ENCODE measurements around the gene LACTBL1.
"Not testable (repeated sequence)": the region's sequence is repeated elsewhere in the genome, so short reads cannot be mapped to it uniquely, and the experiment has no call there.

LACTBL1 gene

DNA sequence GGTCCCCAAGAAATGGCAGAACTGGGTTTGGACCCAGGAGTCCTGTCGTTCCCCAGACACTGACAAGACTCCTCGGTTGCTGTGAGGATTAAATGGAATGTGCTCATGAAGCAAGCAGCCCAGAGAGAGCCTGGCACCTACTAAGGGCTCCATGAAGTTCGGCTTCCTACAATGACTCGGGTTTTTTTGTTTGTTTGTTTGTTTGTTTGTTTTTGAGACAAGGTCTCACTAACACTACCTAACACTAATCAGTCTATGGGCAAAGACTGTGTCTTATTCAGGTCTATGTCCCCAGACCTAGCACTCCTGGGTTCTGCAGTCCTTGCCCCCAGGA is 3.4 kb upstream of the LACTBL1 start:
- no peak for DNase-seq

DNA sequence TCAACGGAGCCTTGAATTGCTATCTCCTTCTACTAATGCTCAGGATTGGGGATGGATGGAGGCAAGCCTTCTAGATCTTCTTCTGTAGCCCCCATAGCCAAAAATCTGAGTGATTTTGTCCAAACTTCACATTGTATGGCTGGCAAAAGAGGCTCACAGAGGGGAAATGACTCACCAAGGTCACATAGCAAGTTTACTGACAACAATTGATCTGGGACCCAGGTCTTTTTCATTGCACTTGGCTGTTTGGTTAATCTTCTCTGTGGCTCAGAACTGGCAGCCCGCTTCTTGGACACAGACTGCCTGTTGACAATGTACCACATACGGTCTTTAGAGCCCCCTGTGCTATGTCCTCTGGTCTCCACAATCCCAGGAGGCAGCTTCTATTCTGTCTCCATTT is 3.0 kb upstream of the LACTBL1 start:
- no peak for DNase-seq

DNA sequence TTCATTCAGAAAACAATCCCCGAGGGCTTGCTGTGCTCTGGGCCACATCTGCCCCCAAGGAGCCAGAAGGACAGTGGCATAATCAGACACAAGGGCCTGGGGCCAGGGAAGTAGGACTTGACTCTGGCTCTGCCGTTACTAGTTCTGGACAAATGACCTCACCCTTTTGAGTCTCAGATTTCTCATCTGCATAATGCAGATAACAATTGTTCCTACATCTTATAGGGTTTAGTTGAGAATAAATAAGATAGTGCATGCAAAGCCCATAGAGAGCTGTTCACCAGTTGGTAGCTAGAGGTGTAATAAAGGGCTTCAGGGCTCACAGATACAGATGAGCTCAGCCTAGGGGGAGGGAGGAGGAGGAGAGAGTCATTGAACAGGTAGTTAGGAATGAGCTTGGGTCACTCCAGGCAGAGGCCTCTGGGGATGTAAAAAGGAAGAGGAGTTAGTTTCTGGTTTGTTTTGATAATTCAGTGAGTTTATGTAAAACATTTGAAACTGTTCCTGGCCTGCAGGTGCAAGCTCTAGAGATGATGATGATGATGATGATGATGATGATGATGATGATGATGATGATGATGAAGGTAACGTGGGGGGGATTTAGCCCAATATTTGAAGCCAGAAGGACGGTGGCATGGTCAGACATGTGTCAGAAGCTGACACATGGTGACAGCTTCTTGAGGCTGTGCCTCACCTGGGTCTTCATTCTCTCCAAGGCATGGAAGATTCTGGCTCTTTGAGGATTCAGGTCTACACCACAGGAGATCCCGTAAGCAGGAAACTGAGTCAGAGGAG is 858 bp downstream of the LACTBL1 start:
- DNase-seq, result no peak

DNA sequence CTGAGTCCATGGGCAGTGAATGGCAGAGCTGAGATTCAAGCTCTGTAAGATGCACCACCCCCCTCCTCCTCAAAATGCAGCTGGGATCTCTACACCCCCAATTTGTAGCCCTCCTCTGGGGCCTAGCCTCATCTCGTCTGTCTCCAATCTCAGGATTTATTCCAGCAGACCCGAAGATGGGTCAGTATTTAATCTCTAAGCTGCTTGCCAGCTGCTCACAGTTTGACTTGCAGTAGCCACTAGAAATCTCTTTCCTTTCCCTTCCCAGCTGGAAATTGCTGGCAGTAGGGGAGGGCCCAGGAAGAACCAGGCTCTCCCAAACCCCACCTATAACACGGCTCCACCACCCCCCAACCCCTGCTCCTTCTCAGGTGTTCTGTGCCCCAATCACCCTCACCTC is 1.5 kb downstream of the LACTBL1 start:
- no peak for DNase-seq

DNA sequence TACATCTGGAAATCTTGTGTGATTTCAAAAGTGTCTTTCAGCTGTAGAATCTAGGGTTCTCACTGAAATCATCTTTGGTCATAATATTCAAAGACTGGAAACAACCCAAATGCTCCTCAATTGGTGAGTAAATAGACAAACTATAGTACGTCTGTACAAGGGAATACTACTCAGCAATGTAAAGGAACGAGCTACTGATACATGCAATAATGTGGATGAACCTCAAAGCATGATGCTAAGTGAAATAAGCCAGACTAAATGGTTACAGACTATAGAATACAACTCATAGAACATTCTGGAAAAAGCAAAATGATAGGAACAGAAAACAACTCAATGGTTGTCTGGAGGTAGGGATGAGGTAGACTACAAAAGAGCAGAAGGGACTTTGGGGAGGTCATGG is 2.6 kb downstream of the LACTBL1 start:
- no peak for DNase-seq

DNA sequence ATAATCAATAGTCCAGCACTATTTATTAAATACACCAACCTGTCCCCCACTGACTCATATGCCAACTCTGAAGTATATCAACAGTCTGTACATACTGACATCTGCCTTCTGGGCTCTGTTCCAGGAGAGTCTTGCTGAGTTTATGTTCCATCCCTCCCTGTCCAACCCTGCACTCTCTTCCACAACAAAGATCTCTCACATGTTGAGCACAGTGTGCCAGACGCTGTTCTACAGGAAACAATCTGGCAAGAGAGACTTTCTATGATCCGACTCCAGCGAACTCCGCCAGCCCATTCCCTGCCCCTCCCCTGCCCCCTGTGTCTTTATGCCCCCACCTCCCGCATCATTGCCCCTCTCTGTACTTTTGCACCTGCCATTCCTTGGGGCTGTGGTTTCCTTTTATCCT is 3.4 kb downstream of the LACTBL1 start:
- no peak for DNase-seq

DNA sequence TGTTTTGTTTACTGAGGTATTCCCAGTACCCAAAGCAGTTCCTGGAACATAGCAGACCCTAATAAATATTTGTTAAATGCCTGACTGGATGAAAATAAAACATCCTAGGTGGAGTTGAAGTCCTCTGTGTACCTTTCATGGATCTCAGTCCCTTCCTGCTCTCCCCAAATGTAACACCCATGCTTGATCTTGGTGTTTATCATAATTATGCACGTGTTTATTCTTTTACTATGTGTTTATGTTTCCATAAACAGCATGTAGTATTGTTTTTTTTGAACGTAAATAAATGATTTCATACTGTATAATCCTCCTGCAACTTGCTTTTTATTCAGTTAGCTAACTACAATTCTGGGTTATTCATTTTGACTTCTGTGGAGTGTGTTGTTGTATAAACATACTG is 4.8 kb downstream of the LACTBL1 start:
- no peak for DNase-seq

DNA sequence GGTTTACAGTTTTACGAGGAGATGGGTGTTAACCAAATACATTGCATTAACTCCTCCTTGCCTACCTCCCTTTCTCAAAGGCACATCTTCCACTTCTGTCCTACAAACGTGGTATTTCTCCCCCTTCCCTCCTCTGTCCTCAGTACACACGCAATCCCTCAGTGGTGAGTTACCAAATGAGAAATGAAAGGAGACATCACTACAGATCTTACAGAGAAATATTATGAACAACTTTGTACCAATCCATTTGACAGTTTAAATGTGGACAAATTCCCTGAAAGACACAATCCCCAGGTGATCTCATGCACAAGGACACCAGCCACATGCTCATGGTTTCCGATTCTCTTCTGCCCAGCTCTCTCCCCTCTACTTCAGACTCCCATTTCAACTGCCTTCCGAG is 6.4 kb downstream of the LACTBL1 start:
- no peak for DNase-seq

DNA sequence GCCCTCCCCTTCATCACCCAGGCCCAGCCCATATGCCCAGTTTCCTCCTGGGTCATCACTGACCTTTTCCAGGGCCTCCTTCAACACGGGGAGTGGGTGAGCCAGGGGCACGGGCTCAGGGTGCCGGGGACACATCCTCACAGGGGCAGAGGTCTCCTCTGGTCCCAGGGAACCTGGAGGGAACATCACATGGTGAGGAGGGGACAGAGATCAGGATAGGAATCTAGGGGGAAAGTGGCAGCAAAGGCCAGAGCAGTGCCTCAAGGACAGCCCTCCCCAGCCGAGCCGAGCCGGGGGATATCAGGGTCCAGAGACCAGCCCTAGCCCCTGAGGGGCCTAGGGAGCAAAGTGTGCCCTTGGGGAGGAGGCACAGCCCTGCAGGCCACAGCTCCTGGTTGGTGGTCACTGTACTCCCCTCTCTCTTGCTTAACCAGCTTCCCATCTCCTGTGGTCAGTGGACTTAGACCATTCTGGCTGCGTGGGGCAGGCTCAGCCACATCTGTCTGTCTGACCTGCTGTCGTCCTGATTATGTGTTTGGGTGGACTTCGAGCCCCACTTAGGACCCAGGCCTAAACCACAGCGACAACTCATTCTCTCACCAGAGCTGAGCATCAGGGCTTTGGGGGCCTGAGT is 9.5 kb downstream of the LACTBL1 start:
- no peak for DNase-seq

DNA sequence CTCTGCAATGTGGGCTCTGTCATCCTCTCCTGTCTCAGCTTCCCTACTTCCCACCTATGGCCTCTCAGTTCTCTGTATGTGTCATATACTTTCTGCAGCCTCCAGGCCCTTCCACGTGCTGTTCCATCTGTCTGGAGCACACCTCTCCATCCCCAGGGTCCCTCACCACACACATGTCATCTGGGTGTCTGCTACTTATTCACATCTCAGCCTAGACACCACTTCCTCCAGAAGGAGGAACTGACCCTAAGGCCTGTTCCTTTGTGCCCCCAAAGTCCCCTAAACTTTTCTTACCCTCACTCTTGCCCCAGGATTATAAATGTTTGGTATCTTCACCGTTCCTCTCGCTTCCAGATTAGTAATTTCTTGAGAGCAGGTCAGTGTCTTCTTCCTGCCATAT is 10.1 kb downstream of the LACTBL1 start:
- DNase-seq, result no peak

DNA sequence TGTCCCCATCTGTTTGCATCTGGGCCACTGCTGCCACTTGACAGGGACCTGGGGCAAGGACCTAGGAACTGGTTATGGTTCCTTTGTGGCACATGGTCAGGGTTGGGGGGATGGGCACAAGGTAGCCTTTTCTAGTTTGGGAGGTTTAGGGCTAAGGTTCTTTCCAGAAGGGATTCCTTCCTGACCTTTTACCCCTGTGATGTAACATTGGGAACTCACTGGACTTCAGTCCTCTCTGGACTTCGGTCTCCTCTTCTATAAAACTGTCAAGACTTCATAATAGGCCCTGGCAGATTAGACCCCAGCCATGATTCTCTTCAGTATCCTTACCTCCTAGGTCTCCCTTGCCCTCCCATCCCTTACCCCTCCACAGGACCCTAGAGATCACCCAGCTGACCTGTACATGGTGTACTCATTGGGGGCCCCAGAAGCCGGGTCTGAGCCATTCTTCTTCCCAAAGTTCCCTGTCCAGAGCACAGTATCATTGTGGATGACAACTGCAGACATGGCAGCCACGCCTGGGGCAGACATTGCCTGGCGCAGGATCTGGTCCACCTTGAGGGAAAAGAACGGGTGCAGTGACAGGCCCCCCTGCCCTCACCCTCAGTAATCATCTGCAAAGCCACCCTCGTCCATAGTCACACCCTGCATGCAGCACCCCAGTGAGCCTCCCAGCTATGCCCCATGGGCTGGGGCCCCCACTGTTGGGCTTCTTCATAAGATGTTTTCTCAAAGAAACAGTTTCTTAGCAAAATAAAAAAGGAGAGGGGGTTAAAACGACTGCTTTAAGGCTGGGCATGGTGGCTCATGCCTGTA is 12.9 kb downstream of the LACTBL1 start:
- DNase-seq, result no peak

DNA sequence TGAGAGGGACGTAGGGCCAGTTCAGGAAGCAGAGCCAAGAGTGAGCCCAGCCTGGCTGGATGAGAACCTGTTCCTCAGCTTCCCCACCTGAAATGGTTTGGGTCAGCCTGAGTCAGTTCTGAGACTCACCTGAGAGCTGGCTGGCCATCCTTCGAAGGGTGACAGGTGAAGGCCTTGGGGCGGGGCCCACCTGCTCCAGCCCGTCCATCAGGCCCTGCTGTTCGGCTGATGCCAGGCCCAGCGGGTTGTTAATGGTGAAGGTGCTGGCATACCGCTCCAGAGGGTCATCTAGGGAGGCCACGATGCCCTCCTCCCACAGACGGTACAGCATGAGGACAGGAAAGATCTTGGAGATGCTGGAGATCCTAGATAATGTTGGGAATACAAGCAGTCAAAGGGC is 14.1 kb downstream of the LACTBL1 start:
- no peak for DNase-seq

DNA sequence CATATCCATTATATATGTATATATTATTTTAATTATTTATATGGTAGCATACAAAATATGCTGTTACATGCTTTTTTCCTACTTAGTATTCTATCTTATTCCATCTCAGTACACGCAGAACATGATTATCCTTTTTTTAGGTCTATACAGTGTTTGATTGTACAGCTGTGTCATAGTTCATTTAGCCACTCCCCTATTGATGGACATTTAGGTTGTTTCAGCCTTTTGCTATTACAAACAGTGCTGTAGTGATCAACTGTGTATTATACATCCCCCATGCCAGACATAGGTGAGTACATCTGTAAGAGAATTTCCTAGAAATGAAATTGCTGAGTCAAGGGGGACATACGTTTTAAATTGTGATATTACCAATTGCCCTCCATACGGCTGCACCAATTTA is 15.6 kb downstream of the LACTBL1 start:
- DNase-seq, result no peak

DNA sequence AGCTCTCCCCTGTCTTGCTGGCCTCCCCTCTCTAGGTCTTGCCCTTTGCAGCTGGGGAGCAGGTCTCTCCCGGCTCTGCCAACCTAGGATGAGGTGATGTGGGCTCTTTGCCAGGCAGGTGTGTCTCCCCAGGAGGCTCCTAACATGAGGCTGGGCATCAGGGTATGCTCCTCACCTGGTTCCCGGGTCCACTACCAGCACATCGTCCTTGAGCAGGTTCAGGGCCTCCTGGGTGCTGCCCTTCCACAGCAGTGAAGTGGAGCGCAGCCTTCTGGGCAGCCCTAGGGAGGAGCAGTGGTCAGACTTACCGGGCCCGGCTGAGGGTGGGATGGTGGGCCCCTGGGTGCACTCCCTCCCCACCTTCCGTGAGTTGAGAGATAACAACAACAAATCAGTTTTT is 17.5 kb downstream of the LACTBL1 start:
- DNase-seq, result no peak

DNA sequence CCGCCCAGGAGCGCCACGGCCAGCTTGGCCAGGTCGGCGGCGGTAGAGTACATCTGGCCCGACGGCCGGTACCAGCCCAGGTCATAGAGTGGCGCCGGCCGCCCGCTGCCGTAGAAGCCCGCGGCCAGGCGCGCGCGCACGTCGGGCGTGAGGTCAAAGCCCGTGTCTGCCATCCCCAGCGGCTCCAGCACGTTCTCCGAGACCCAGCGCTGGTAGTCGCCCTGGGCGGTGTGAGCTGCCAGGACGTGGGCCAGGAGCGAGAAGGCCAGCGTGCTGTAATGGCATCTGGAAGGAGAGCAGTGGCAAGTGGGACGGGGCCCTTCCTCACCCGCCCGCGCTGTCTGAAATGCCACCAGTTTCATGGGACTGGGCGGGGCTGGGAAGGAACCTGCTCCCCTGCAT is 18.9 kb downstream of the LACTBL1 start:
- no peak for DNase-seq

DNA sequence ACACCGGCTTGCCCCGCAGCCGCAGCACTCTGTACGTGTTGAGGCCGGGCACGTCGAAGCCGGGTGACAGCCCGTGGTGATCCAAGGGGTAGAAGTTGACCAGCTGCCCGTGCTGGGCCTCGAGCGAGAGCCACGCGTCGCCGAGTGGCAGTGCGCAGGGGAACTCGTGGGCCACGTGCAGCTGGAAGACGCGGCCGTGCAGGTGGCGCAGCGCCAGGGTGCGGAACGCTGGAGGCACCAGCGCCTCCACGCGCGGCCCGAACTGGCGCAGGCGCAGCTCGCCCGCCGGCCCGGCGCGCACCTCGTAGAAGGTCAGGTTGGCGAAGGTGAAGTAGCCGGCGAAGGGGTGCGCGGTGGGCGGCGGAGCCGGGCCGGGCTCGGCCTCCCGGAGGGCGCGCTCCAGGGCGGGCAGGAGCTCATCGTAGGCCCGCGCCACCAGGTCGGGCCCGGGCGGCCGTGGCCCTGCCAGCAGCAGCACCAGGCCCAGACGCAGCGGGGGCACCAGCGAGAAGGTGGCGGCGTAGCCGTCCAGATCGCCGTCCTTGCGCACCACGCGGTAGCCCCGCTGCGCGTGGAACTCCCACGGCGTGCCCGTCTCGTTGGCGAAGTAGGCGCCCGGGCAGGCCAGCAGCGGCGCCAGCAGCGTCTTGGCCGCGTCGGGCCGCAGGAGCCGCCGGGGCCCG is 19.5 kb downstream of the LACTBL1 start:
- DNase-seq, result no peak

DNA sequence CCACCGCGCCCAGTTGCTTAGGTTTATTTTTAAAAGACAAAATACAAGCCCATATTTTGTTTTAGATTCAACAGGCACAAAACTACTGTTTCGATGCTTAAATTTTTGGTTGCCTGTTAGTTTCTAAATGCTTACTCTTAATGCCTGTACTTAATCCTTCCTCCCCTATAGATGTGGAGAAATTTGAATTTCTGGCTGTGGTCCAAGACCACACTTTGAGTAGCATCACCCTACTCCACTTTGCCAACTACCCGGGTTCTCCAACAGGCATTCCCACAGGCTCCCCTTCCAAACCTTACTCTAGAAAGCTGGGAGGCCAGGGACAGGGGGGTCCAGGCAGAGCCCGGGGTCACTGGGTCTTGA is 20.0 kb downstream of the LACTBL1 start:
- DNase-seq, result no peak

DNA sequence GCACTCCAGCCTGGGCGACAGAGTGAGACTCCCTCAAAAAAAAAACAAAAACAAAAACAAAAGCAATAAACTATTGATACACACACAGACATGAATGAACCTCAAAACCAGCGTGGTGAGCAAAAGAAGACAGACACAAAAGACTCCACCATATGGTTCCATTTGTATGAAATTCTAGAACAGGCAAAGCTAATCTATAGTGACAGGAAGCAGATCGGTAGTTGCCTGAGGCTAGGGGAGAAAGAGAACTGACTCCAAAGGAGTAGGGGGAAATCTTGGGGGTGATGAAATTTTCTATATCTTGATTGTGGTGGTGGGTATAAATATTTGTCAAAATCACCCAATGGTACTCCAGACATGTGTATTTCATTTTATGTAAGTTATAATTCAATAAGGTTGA is 20.9 kb downstream of the LACTBL1 start:
- no peak for DNase-seq

DNA sequence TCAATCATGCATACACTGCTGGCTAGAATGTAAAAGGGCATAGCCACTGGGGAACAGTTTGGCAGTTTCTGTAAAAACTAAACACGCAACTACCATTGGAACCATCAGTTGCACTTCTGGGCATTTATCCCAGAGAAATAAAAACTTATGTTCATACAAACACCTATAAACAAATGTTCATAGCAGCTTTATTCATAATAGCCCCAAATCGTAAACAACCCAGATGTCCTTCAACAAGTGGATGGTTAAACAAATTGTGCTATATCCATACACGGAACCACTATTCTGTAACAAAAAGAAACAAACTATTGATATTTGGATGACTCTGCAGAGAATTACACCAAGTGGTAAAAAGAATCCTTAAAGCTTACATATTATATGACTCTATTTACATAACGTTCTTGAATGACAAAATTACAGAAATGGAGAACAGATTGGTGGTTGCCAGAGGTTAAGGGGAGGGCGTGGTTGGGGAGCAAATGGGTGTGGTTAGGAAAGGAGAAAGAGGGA is 22.8 kb downstream of the LACTBL1 start:
- no peak for DNase-seq

DNA sequence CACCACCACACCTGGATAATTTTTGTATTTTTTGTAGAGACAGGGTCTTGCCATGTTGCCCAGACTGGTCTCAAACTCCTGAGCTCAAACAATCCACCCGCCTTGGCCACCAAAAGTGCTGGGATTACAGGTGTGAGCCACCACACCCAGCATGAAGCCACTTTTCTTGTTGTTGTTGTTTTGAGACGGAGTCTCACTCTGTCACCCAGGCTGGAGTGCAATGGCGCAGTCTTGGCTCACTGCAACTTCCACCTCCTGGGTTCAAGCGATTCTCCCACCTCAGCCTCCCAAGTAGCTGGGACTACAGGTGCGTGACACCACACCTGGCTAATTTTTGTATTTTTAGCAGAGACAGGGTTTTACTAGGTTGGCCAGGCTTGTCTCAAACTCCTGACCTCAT is 27.5 kb downstream of the LACTBL1 start:
- not testable (repeated sequence) for DNase-seq

DNA sequence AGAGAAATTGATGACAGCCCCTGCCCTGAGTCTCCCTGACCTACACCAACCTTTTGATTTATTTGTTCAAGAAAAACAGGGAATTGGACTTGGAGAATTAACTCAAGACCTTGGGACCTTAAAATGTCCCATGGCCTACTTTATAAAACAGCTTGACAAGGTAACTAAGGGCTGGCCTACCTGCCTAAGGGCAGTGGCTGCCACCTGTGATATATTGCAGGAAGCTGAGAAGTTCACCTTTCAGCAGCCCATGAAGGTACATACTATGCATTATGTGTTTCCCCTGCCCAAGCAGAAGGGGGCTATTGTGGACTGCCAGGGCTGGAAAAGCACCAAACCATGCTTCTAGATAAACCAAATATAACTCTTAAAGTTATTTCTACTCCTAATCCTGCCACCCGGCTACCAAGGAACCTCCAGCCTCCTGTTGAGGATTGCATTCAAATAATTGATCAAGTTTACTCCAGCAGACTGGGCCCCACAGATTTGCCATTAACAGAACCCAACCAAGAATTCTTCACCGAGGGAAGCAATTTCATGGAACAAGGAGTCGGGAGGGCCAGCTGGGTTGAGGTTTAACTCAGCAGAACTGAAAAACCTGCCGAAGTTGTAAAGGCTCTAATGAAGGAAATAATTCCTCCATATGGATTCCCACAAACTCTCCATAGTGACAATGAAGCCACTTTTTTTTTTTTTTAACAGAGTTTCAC is 28.2 kb downstream of the LACTBL1 start:
- no peak for DNase-seq

DNA sequence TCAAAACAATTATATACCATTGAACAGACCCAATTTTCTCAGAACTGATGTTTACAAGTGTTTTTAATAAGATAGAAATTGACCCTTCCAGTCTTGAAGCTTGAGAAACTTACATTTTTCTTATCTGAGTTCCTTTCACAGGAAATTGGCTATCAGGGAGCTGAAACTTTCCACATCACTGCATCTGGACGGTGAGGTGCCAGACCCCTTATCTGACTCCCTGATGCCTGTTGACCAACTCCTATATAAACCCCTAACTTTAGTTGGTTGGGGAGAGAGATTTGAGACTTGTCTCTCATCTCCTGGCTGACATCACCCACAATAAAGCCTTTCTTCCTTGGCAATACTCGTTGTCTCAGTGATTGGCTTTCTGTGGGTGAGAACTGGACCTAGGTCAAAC is 31.4 kb downstream of the LACTBL1 start:
- no peak for DNase-seq

DNA sequence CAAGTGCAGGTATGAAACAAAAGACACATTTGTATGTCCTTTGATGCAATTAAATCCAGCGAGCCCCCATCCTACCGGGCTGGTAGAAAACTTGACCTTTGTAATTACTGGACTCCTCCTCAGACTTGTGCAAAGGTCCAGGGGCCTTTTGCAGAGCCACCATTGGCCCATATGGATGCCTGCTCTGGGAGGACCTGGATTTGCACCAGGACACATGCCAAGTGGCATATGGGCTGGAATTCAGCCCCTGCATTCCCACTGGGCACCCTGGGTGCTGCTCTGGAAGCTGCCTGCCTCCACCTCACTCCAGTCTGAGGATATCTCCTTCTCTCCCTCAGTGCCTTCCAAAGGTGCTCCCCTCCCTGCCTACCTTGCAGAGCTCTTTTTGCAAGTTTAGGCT is 36.0 kb downstream of the LACTBL1 start:
- DNase-seq, result no peak
